ENCODE data around the gene PLIN5.
"Not testable (repeated sequence)": the region's sequence is repeated elsewhere in the genome, so short reads cannot be mapped to it uniquely, and the experiment has no call there.

Gene PLIN5

GRCh38 chr19:4550479-4551050 is 15.5 kb upstream of the PLIN5 start:
- no peak overlapping the region for H3K4me3 ChIP-seq (ENCODE audit: low read depth, low read length)
- DNase-seq (ENCODE audit: low read depth): no peak
- TF ChIP-seq CTCF (IDR thresholded peaks at IDR 0.05; ENCODE audit: low read depth, low read length, missing control alignments): no peak

DNA sequence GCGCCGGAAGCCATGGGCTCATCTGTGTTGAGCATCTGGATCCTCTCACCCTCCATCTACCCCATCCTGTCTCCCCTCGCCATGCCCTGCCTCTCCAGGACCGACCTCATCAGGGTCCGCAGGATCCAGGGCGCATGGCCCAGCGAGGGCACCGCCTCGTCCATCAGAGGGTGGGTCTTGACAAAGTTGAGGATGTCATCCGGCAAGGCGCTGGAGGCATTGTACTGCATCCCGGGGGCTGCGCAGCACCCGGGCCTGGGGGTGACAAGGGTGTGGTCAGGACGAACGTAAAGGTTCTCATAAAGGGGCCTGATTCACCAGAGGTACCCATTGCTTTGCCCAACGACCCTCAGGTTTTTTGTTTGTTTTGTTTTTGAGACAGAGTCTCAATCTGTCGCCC is 15.0 kb upstream of the PLIN5 start:
- no peak for DNase-seq (ENCODE audit: low read depth)
- H3K4me3 ChIP-seq (ENCODE audit: low read depth, low read length): no peak overlapping the region
- TF ChIP-seq CTCF (IDR thresholded peaks at IDR 0.05; ENCODE audit: low read depth, low read length, missing control alignments): no peak

DNA sequence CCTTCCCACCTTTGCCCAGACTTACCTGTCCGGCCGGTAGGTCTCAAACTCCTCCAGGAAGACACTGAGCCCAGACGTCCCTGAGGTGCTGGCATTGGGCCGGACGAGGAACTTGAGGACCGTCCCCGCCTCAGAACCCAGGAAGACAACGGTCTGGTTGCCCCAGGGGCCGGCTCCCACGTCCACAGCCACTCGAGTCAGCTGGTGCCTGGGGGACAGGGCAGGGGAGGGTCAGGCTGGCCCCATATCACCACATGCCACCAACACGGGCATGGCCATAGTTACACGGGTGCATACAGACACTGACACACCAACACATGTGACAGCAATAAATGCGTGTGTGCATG is 13.2 kb upstream of the PLIN5 start:
- TF ChIP-seq CTCF (IDR thresholded peaks at IDR 0.05; ENCODE audit: low read depth, low read length, missing control alignments): no peak
- H3K4me3 ChIP-seq (ENCODE audit: low read depth, low read length): no peak overlapping the region
- DNase-seq (ENCODE audit: low read depth): no peak

DNA sequence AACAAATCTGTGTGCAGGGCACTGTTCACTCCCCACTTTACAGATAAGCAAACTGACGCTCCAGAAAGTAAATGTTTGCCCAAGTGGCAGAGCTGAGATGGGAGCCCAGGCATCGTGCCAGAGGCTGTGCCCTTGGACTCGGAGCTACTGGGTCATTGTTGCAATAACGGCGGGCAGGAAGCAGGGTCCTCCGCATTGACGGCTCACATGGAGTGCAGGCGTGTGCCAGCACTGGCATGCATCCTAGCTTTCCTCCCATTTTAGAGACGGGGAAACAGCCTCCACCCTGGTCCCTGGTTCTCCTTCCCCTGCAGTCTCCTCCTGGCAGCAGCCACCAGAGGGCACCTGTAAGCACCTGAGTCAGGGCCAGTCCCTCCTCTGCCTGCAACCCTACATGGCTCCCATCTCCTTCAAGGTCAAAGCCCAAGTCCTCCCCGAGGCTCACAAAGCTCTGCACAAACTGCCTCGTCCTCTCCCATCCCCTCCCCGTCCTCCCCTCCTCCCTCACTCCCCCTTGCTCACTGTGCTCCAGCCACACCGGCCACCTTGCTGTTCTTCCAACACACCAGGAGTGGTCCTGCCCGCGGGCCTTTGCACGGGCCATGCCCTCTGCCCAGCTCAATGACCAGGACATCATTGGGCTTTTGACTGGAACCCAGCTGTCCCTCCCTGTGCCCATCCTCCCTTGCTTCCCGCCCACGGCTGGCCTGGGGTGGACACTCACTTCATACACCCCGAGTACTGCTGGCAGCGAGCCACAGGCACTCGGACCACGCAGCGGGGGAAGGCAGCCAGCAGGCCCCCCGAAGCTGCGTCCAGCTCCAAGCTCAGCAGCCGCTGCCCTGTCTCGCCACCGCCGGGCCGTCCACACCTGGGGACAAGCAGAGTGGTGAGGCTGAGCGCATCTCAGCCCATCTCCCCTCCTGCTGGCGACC is 12.5 kb upstream of the PLIN5 start:
- no peak for DNase-seq (ENCODE audit: low read depth)
- peak; percentile 66 for TF ChIP-seq CTCF (IDR thresholded peaks at IDR 0.05; ENCODE audit: low read depth, low read length, missing control alignments)
- no peak overlapping the region for H3K4me3 ChIP-seq (ENCODE audit: low read depth, low read length)

DNA sequence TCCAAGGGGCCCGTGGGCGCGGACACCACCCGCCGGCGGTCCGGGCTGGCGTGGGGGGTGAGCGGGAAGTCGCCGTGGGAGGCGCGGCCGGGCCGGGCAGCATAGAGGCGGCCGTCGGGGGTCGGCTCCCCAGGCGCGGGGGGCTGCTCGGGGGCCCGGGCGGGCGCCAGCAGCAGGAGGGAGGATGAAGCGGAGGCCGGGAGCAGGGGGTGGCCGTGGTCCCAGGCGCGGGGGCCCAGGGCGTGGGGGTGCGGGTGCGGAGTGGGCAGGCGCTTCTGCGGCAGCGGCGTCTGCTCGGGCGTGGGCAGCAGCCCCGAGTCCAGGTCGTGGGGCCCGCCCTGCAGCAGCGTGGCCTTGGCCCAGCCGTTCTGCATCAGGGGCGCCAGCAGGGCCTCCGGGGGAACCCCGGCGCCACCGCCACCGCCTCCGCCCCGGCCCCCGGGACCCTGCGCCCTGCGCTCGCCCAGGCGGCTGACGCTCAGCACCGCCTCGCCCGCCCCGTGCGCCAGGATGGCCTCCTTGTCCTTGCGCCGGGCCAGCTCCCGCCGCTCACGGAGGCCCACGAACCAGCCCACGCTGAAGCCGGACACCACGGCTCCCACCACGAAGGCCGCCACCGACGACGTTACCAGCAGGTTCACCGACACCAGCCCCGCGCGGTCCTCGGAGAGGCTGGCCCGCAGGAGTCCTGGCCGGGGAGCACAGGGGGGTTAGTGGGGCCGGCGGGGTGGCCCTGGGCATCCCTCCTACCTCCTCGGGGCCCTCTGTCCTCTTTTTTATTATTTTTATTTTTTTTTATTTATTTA is 9.0 kb upstream of the PLIN5 start:
- DNase-seq (ENCODE audit: low read depth): no peak
- H3K4me3 ChIP-seq (ENCODE audit: low read depth, low read length): no peak overlapping the region
- no peak for TF ChIP-seq CTCF (IDR thresholded peaks at IDR 0.05; ENCODE audit: low read depth, low read length, missing control alignments)

- no peak for DNase-seq (ENCODE audit: low read depth)
- H3K4me3 ChIP-seq (ENCODE audit: low read depth, low read length): no peak overlapping the region
- no peak for TF ChIP-seq CTCF (IDR thresholded peaks at IDR 0.05; ENCODE audit: low read depth, low read length, missing control alignments)
Measured at GRCh38 chr19:4542896-4543841, 8.1 kb upstream of the PLIN5 start.

GRCh38 chr19:4541806-4542145 is 6.8 kb upstream of the PLIN5 start:
- not testable (repeated sequence) for H3K4me3 ChIP-seq (ENCODE audit: low read depth, low read length); DNase-seq (ENCODE audit: low read depth)

All from GM12864 (cell line).